Gastroesophageal sphincter (tissue), 4 donors: ENCODE measurements around the gene FXYD5. TPM values are rescaled to one million over a fixed set of nuclear protein-coding genes. Genes with fewer than 3 reads are reported as not detected.

Source experiments
- ATAC-seq: fragments of 150-250 bp; one replicate; pipeline ENCODE4 v1.9.1; 2016; ENCODE audit warnings: mild to moderate bottlenecking, moderate library complexity
- H3K27ac ChIP-seq, 4 donors: fragments of 200-600 bp; sonication (generic) in 3 of 4; 1 replicate in 3 of 4; 2 replicates in 1 of 4; pipeline ENCODE4 v1.5.1; 2016 to 2019
- H3K27me3 ChIP-seq: fragments of 200-600 bp; sonication (generic); one replicate; pipeline ENCODE4 v1.5.1; 2019
- H3K36me3 ChIP-seq, 2 donors: fragments of 200-600 bp; sonication (generic); one replicate each; pipeline ENCODE4 v1.5.1; 2019; ENCODE audit warnings: control low read depth in 1 of 2
- H3K4me1 ChIP-seq, 3 donors: fragments of 200-600 bp; sonication (generic); 1 replicate in 2 of 3; 2 replicates in 1 of 3; pipeline ENCODE4 v1.5.1; 2016 to 2019; ENCODE audit warnings: control low read depth in 2 of 3
- H3K4me3 ChIP-seq, 2 donors: fragments of 200-600 bp; sonication (generic); one replicate each; pipeline ENCODE4 v1.5.1; 2019; ENCODE audit warnings: mild to moderate bottlenecking in 1 of 2, moderate library complexity in 1 of 2
- H3K9me3 ChIP-seq, 3 donors: fragments of 200-600 bp; sonication (generic); one replicate each; pipeline ENCODE4 v1.5.1; 2017 to 2019; ENCODE audit warnings: control low read depth in 2 of 3
- EP300 ChIP-seq: sonication (generic); formaldehyde crosslinking; IDR thresholded peaks from one replicate; pipeline ENCODE4 v1.6.1; 2017; ENCODE audit warnings: antibody characterized with exemption, mild to moderate bottlenecking
- POLR2A ChIP-seq, 2 donors: fragments of 450-650 bp; IDR thresholded peaks; one replicate each; pipeline ENCODE4 v1.6.1; 2017; ENCODE audit warnings: antibody characterized with exemption in 2 of 2, mild to moderate bottlenecking in 2 of 2, moderate library complexity in 1 of 2
- POLR2AphosphoS5 ChIP-seq: sonication (generic); formaldehyde crosslinking; IDR thresholded peaks from one replicate; pipeline ENCODE4 v1.6.1; 2017; ENCODE audit warnings: antibody characterized with exemption
- WGBS, 2 donors: methylation state at CpG; one replicate each; pipeline ENCODE4 v1.1.5; 2018; ENCODE audit warnings: low coverage in 1 of 2; 5-methylcytosine and 5-hydroxymethylcytosine counted together
- total RNA-seq, 4 donors: library from RNA; depleted of rRNA; stranded (reverse); fragments of >200 nt; gene quantifications; one replicate each; pipeline ENCODE4 v1.1.0, GENCODE V29; 2016
- TF ChIP-seq, protein P1 (sequence below), 4 experiments: fragments of 200-600 bp in 2 of 4; fragments of 450-650 bp in 2 of 4; sonication (generic) in 1 of 4; IDR thresholded peaks; one replicate each; pipeline ENCODE4 v1.5.1; 2017 to 2019; ENCODE audit warnings: antibody characterized with exemption in 4 of 4, mild to moderate bottlenecking in 2 of 4, moderate library complexity in 2 of 4

FXYD5 gene
- total RNA-seq, 4 donors from 2014 or later: 18.8 to 42.5 (median 33.0) TPM

- Histone ChIP-seq H3K9me3 (no peaks in the 10 kb centered on the region), H3K27me3 (peaks cover 7% of the 10 kb centered on the region), H3K27ac (peak overlapping the region in 3 of 4 donors; percentile 60 to 91 (median 68)), H3K4me1 (peaks cover 0 to 47% (median 0%) of the 10 kb centered on the region in 3 donors), H3K36me3 (no peaks in the 10 kb centered on the region), H3K4me3 (peak overlapping the region in 1 of 2 donors; percentile 24)
- WGBS, 2 donors: 93 to 100% methylated on average over 1 to 3 of the region's 14 CpGs
- ATAC-seq: no peak
- TF ChIP-seq POLR2A (IDR thresholded peaks at IDR 0.05) (no peak), POLR2AphosphoS5 (no peak)
Observed at GRCh38 chr19:35119091-35119490, 35.4 kb upstream of the FXYD5 start.

- WGBS, 2 donors: 82 to 83% methylated on average over 4 to 5 of the region's 9 CpGs
- no peaks in the 10 kb centered on the region for H3K9me3 ChIP-seq
- H3K4me1 ChIP-seq: peaks cover 0 to 45% (median 0%) of the 10 kb centered on the region in 3 donors
- no peak for ATAC-seq
- no peak overlapping the region for H3K4me3 ChIP-seq
- H3K27ac ChIP-seq: peak overlapping the region in 3 of 4 donors; percentile 60 to 91 (median 68)
- TF ChIP-seq, protein P1, sequence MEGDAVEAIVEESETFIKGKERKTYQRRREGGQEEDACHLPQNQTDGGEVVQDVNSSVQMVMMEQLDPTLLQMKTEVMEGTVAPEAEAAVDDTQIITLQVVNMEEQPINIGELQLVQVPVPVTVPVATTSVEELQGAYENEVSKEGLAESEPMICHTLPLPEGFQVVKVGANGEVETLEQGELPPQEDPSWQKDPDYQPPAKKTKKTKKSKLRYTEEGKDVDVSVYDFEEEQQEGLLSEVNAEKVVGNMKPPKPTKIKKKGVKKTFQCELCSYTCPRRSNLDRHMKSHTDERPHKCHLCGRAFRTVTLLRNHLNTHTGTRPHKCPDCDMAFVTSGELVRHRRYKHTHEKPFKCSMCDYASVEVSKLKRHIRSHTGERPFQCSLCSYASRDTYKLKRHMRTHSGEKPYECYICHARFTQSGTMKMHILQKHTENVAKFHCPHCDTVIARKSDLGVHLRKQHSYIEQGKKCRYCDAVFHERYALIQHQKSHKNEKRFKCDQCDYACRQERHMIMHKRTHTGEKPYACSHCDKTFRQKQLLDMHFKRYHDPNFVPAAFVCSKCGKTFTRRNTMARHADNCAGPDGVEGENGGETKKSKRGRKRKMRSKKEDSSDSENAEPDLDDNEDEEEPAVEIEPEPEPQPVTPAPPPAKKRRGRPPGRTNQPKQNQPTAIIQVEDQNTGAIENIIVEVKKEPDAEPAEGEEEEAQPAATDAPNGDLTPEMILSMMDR (IDR thresholded peaks at IDR 0.05): no peak
- no peak for TF ChIP-seq POLR2A (IDR thresholded peaks at IDR 0.05)
- no peak for TF ChIP-seq EP300
- TF ChIP-seq POLR2AphosphoS5: no peak
- no peaks in the 10 kb centered on the region for H3K36me3 ChIP-seq
- H3K27me3 ChIP-seq: peaks cover 7% of the 10 kb centered on the region
Observed at GRCh38 chr19:35119578-35120155, 34.9 kb upstream of the FXYD5 start.

DNA sequence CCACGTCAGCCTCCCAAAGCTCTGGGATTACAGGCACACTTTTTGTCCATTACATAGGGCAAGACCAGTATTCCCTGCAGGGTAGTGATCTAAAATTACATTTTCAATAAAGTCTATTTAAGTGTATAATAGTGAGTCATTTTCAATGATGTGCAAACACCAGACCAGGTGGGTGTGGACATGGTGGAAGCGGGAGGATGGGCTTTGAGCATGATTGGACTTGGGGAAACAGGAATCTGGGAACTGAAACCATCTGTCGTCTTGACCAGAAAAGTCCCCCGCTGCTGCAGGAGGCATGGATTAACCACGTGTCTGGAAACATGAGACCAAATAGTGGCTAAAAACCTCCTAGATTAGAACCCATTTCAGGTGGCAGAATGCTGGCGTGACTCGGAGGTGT lies 34.0 kb upstream of the FXYD5 start:
- H3K4me1 ChIP-seq: peaks cover 0 to 46% (median 4%) of the 10 kb centered on the region in 3 donors
- H3K4me3 ChIP-seq: no peak overlapping the region
- no peaks in the 10 kb centered on the region for H3K27me3 ChIP-seq
- peak; percentile 31 for ATAC-seq
- no peaks in the 10 kb centered on the region for H3K36me3 ChIP-seq
- H3K27ac ChIP-seq: peak overlapping the region in 3 of 4 donors; percentile 55 to 91 (median 64)
- no peaks in the 10 kb centered on the region for H3K9me3 ChIP-seq
- WGBS, 2 donors: 37 to 47% methylated on average over 4 to 7 of the region's 7 CpGs
- TF ChIP-seq POLR2A (IDR thresholded peaks at IDR 0.05): no peak
- TF ChIP-seq, protein P1 (IDR thresholded peaks at IDR 0.05): no peak
- no peak for TF ChIP-seq POLR2AphosphoS5
- no peak for TF ChIP-seq EP300

GRCh38 chr19:35120898-35121297 lies 33.6 kb upstream of the FXYD5 start:
- H3K27me3 ChIP-seq: no peaks in the 10 kb centered on the region
- no peak overlapping the region for H3K4me3 ChIP-seq
- no peak for ATAC-seq
- 69 to 75% methylated on average over 5 to 7 of the region's 7 CpGs for WGBS, 2 donors
- peaks cover 0 to 50% (median 4%) of the 10 kb centered on the region in 3 donors for H3K4me1 ChIP-seq
- no peaks in the 10 kb centered on the region for H3K9me3 ChIP-seq
- H3K36me3 ChIP-seq: no peaks in the 10 kb centered on the region
- H3K27ac ChIP-seq: peak overlapping the region in 3 of 4 donors; percentile 55 to 91 (median 64)
- TF ChIP-seq EP300: no peak
- TF ChIP-seq POLR2AphosphoS5: no peak
- TF ChIP-seq, protein P1 (IDR thresholded peaks at IDR 0.05): no peak
- no peak for TF ChIP-seq POLR2A (IDR thresholded peaks at IDR 0.05)

GRCh38 chr19:35122687-35123551 lies 31.6 kb upstream of the FXYD5 start:
- Histone ChIP-seq H3K4me1 (peaks cover 0 to 60% (median 4%) of the 10 kb centered on the region in 3 donors), H3K9me3 (no peaks in the 10 kb centered on the region), H3K27me3 (no peaks in the 10 kb centered on the region), H3K27ac (peak overlapping the region in 3 of 4 donors; percentile 79 to 91 (median 79)), H3K36me3 (no peaks in the 10 kb centered on the region), H3K4me3 (no peak overlapping the region)
- WGBS, 2 donors: 77 to 82% methylated on average over 5 of the region's 19 CpGs
- ATAC-seq: no peak
- TF ChIP-seq EP300: no peak
- TF ChIP-seq, protein P1 (IDR thresholded peaks at IDR 0.05): no peak
- TF ChIP-seq POLR2A (IDR thresholded peaks at IDR 0.05): no peak
- TF ChIP-seq POLR2AphosphoS5: no peak
